Stimulated activated naive CD8-positive, alpha-beta T cell treated with anti-CD3 and anti-CD28 coated beads, Interleukin-15, amount 100 ng/mL, for 72 hours (primary cell): Measurements from ENCODE around the gene POU4F3.
"Not testable (repeated sequence)": the region's sequence is repeated elsewhere in the genome, so short reads cannot be mapped to it uniquely, and the experiment has no call there.

ENCODE experiments used
- ATAC-seq: fragments of 150-1000 bp; cut with Tn5 transposase; 2 replicates; pipeline ENCODE4 v1.10.0; 2021; ENCODE audit warnings: mild to moderate bottlenecking, moderate library complexity
- DNase-seq, 2 donors: peaks; one replicate each; pipeline ENCODE4 v3.0.0; 2021 to 2022
- H3K27ac Mint-ChIP-seq, 2 donors: one replicate each; pipeline ENCODE4 v1.8.0; 2022; ENCODE audit warnings: mild to moderate bottlenecking in 2 of 2, mixed read lengths in 2 of 2, moderate library complexity in 2 of 2
- H3K27me3 Mint-ChIP-seq: one replicate; pipeline ENCODE4 v1.8.0; 2022; ENCODE audit warnings: mixed read lengths
- H3K4me1 Mint-ChIP-seq: one replicate; pipeline ENCODE4 v1.8.0; 2022; ENCODE audit warnings: mild to moderate bottlenecking, mixed read lengths
- H3K4me3 Mint-ChIP-seq, 2 donors: one replicate each; pipeline ENCODE4 v1.8.0; 2022; ENCODE audit warnings: mild to moderate bottlenecking in 2 of 2, mixed read lengths in 2 of 2, moderate library complexity in 1 of 2
- H3K9me3 Mint-ChIP-seq, 2 donors: one replicate each; pipeline ENCODE4 v1.8.0; 2022; ENCODE audit warnings: mixed read lengths in 2 of 2

POU4F3 gene

GRCh38 chr5:146338774-146339714 lies at the start of gene POU4F3:
Gene POU4F3 (plus strand): TSS chr5:146338839. CDS start chr5:146339113, 274 bp downstream.
- Mint-ChIP-seq H3K4me1 (peaks cover 42% of the 10 kb centered on the region), H3K27ac (no peak within 1 kb of the TSS), H3K27me3 (peaks cover 100% of the 10 kb centered on the region), H3K4me3 (peak within 1 kb of the TSS in 1 of 2 donors; percentile 57), H3K9me3 (peaks cover 0 to 13% of the 10 kb centered on the region in 2 donors)
- ATAC-seq (no peak), DNase-seq (no peak)

- ATAC-seq (no peak), DNase-seq (no peak)
- Mint-ChIP-seq H3K4me3 (no peak overlapping the region), H3K4me1 (no peaks in the 10 kb centered on the region), H3K27ac (no peak overlapping the region), H3K27me3 (no peaks in the 10 kb centered on the region), H3K9me3 (no peaks in the 10 kb centered on the region)
Observed at GRCh38 chr5:146290318-146290717, 48.3 kb upstream of the POU4F3 start.

GRCh38 chr5:146291421-146292074 lies 47.1 kb upstream of the POU4F3 start:
- H3K4me3 Mint-ChIP-seq: no peak overlapping the region
- H3K9me3 Mint-ChIP-seq: no peaks in the 10 kb centered on the region
- H3K27me3 Mint-ChIP-seq: no peaks in the 10 kb centered on the region
- ATAC-seq (peak; percentile 65), DNase-seq (peak in 1 of 2 donors; percentile 5)
- no peak overlapping the region for H3K27ac Mint-ChIP-seq
- H3K4me1 Mint-ChIP-seq: no peaks in the 10 kb centered on the region

GRCh38 chr5:146296245-146296644 lies 42.4 kb upstream of the POU4F3 start:
- Mint-ChIP-seq H3K27ac (peak overlapping the region in 1 of 2 donors; percentile 16), H3K4me3 (no peak overlapping the region), H3K27me3 (no peaks in the 10 kb centered on the region), H3K4me1 (no peaks in the 10 kb centered on the region), H3K9me3 (no peaks in the 10 kb centered on the region)
- no peak for ATAC-seq
- no peak for DNase-seq

GRCh38 chr5:146298920-146299319 lies 39.7 kb upstream of the POU4F3 start:
- DNase-seq, H3K4me1 Mint-ChIP-seq, H3K9me3 Mint-ChIP-seq: not testable (repeated sequence)

GRCh38 chr5:146301626-146302025 lies 37.0 kb upstream of the POU4F3 start:
- DNase-seq (no peak), ATAC-seq (no peak)
- no peaks in the 10 kb centered on the region for H3K27me3 Mint-ChIP-seq
- H3K9me3 Mint-ChIP-seq: no peaks in the 10 kb centered on the region
- no peak overlapping the region for H3K27ac Mint-ChIP-seq
- no peak overlapping the region for H3K4me3 Mint-ChIP-seq
- no peaks in the 10 kb centered on the region for H3K4me1 Mint-ChIP-seq

More at GRCh38 chr5:146298920-146299319, 39.7 kb upstream of the POU4F3 start:
- H3K4me3 Mint-ChIP-seq, ATAC-seq, H3K27ac Mint-ChIP-seq, H3K27me3 Mint-ChIP-seq: not testable (repeated sequence)

- Mint-ChIP-seq H3K27me3 (no peaks in the 10 kb centered on the region), H3K4me3 (no peak overlapping the region), H3K4me1 (no peaks in the 10 kb centered on the region), H3K27ac (no peak overlapping the region), H3K9me3 (no peaks in the 10 kb centered on the region)
- ATAC-seq (no peak), DNase-seq (no peak)
Observed at GRCh38 chr5:146302406-146302805, 36.2 kb upstream of the POU4F3 start.

GRCh38 chr5:146306838-146307237 lies 31.8 kb upstream of the POU4F3 start:
- Mint-ChIP-seq H3K4me3 (no peak overlapping the region), H3K27me3 (peaks cover 12% of the 10 kb centered on the region), H3K9me3 (no peaks in the 10 kb centered on the region), H3K4me1 (no peaks in the 10 kb centered on the region), H3K27ac (no peak overlapping the region)
- ATAC-seq (no peak), DNase-seq (no peak)

- Mint-ChIP-seq H3K27me3 (peaks cover 12% of the 10 kb centered on the region), H3K27ac (no peak overlapping the region), H3K4me1 (no peaks in the 10 kb centered on the region), H3K9me3 (no peaks in the 10 kb centered on the region), H3K4me3 (no peak overlapping the region)
- DNase-seq: no peak
- no peak for ATAC-seq
Observed at GRCh38 chr5:146307796-146308195, 30.8 kb upstream of the POU4F3 start.

GRCh38 chr5:146310540-146310939 lies 28.1 kb upstream of the POU4F3 start:
- peaks cover 5% of the 10 kb centered on the region for H3K4me1 Mint-ChIP-seq
- H3K9me3 Mint-ChIP-seq: no peaks in the 10 kb centered on the region
- H3K27me3 Mint-ChIP-seq: peaks cover 33% of the 10 kb centered on the region
- DNase-seq (no peak), ATAC-seq (no peak)
- no peak overlapping the region for H3K4me3 Mint-ChIP-seq
- H3K27ac Mint-ChIP-seq: no peak overlapping the region

- Mint-ChIP-seq H3K27ac (no peak overlapping the region), H3K9me3 (no peaks in the 10 kb centered on the region), H3K4me1 (peaks cover 5% of the 10 kb centered on the region), H3K4me3 (no peak overlapping the region), H3K27me3 (peaks cover 40% of the 10 kb centered on the region)
- no peak for DNase-seq
- ATAC-seq: no peak
Observed at GRCh38 chr5:146311278-146311677, 27.4 kb upstream of the POU4F3 start.

GRCh38 chr5:146313027-146313426 lies 25.6 kb upstream of the POU4F3 start:
- Mint-ChIP-seq H3K4me3 (no peak overlapping the region), H3K9me3 (no peaks in the 10 kb centered on the region), H3K4me1 (peaks cover 5% of the 10 kb centered on the region), H3K27ac (no peak overlapping the region), H3K27me3 (peaks cover 45% of the 10 kb centered on the region)
- no peak for DNase-seq
- ATAC-seq: no peak

- Mint-ChIP-seq H3K4me3 (no peak overlapping the region), H3K27me3 (peaks cover 11% of the 10 kb centered on the region)
Observed at GRCh38 chr5:146321571-146321970, 17.1 kb upstream of the POU4F3 start.

GRCh38 chr5:146327257-146327870 lies 11.3 kb upstream of the POU4F3 start:
- H3K9me3 Mint-ChIP-seq: no peaks in the 10 kb centered on the region
- peaks cover 55% of the 10 kb centered on the region for H3K27me3 Mint-ChIP-seq
- ATAC-seq (no peak), DNase-seq (no peak)
- no peaks in the 10 kb centered on the region for H3K4me1 Mint-ChIP-seq
- no peak overlapping the region for H3K4me3 Mint-ChIP-seq
- H3K27ac Mint-ChIP-seq: no peak overlapping the region

More at GRCh38 chr5:146321571-146321970, 17.1 kb upstream of the POU4F3 start:
- Mint-ChIP-seq H3K9me3 (no peaks in the 10 kb centered on the region), H3K4me1 (no peaks in the 10 kb centered on the region), H3K27ac (no peak overlapping the region)
- DNase-seq (no peak), ATAC-seq (no peak)

GRCh38 chr5:146327989-146328388 lies 10.7 kb upstream of the POU4F3 start:
- H3K4me3 Mint-ChIP-seq: no peak overlapping the region
- H3K27me3 Mint-ChIP-seq: peaks cover 61% of the 10 kb centered on the region
- H3K27ac Mint-ChIP-seq: no peak overlapping the region
- no peaks in the 10 kb centered on the region for H3K4me1 Mint-ChIP-seq
- ATAC-seq (no peak), DNase-seq (no peak)
- H3K9me3 Mint-ChIP-seq: no peaks in the 10 kb centered on the region

- ATAC-seq (no peak), DNase-seq (no peak)
- peaks cover 77% of the 10 kb centered on the region for H3K27me3 Mint-ChIP-seq
- H3K4me1 Mint-ChIP-seq: no peaks in the 10 kb centered on the region
- H3K9me3 Mint-ChIP-seq: peaks cover 0 to 8% of the 10 kb centered on the region in 2 donors
- H3K4me3 Mint-ChIP-seq: no peak overlapping the region
- H3K27ac Mint-ChIP-seq: no peak overlapping the region
Observed at GRCh38 chr5:146329697-146330096, 8.9 kb upstream of the POU4F3 start.
